Neural crest cell (in vitro differentiated cells): ENCODE data around the gene PRPS1L1. TPM values are rescaled to one million over a fixed set of nuclear protein-coding genes. Genes with fewer than 3 reads are reported as not detected.

Experiments used
- DNase-seq: peaks from one replicate; pipeline ENCODE4 v3.0.0; 2021; ENCODE audit warnings: low read depth, mixed read lengths, low spot score
- H3K27ac Mint-ChIP-seq: one replicate; pipeline ENCODE4 v1.8.0; 2021; ENCODE audit warnings: mild to moderate bottlenecking, mixed read lengths; ENCODE audit not compliant: unreplicated experiment
- H3K27me3 Mint-ChIP-seq: 2 replicates; pipeline ENCODE4 v1.8.0; 2021; ENCODE audit warnings: low read depth, mild to moderate bottlenecking, mixed read lengths
- H3K36me3 Mint-ChIP-seq: 2 replicates; pipeline ENCODE4 v1.8.0; 2021; ENCODE audit warnings: low read depth, mild to moderate bottlenecking, mixed read lengths
- H3K4me1 Mint-ChIP-seq: 2 replicates; pipeline ENCODE4 v1.8.0; 2021; ENCODE audit warnings: mixed read lengths
- H3K4me3 Mint-ChIP-seq: one replicate; pipeline ENCODE4 v1.8.0; 2021; ENCODE audit warnings: mild to moderate bottlenecking, mixed read lengths
- H3K9me3 Mint-ChIP-seq: 2 replicates; pipeline ENCODE4 v1.8.0; 2021; ENCODE audit warnings: mixed read lengths
- total RNA-seq: library from RNA; stranded (reverse); gene quantifications from 2 replicates; pipeline ENCODE4 v1.2.1, GENCODE V29; 2021
- TF ChIP-seq, protein P1 (sequence below): fragments of 200-600 bp; sonication (generic); conservative IDR thresholded peaks from 2 replicates; pipeline ENCODE4 v1.5.0; 2021; ENCODE audit warnings: antibody characterized with exemption, mild to moderate bottlenecking

The PRPS1L1 gene
- total RNA-seq, 1 donor from 2014 or later: not detected

DNA sequence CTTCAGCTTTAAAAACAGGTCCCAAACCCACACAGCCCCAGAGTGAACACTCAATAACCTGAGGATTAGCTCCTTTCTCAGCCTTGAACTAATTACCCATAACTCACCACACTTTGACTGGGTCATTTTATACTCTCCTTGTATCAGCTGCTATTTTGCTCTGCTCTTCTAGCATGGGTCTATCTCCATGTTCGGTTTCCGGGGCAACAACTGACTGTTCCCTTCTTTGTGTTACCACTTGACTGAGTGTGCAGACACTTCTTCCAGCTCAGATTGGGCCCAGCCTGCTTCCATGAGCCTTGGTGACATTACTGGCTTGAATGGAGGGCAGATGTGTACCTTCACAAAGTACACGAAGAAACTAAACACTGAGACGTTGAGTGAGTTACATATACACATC lies 31.5 kb upstream of the PRPS1L1 start:
- TF ChIP-seq, protein P1, sequence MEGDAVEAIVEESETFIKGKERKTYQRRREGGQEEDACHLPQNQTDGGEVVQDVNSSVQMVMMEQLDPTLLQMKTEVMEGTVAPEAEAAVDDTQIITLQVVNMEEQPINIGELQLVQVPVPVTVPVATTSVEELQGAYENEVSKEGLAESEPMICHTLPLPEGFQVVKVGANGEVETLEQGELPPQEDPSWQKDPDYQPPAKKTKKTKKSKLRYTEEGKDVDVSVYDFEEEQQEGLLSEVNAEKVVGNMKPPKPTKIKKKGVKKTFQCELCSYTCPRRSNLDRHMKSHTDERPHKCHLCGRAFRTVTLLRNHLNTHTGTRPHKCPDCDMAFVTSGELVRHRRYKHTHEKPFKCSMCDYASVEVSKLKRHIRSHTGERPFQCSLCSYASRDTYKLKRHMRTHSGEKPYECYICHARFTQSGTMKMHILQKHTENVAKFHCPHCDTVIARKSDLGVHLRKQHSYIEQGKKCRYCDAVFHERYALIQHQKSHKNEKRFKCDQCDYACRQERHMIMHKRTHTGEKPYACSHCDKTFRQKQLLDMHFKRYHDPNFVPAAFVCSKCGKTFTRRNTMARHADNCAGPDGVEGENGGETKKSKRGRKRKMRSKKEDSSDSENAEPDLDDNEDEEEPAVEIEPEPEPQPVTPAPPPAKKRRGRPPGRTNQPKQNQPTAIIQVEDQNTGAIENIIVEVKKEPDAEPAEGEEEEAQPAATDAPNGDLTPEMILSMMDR: no peak
- Mint-ChIP-seq H3K27ac (no peak overlapping the region), H3K4me1 (no peaks in the 10 kb centered on the region), H3K4me3 (no peak overlapping the region), H3K36me3 (no peaks in the 10 kb centered on the region), H3K9me3 (no peaks in the 10 kb centered on the region), H3K27me3 (no peaks in the 10 kb centered on the region)
- no peak for DNase-seq

DNA sequence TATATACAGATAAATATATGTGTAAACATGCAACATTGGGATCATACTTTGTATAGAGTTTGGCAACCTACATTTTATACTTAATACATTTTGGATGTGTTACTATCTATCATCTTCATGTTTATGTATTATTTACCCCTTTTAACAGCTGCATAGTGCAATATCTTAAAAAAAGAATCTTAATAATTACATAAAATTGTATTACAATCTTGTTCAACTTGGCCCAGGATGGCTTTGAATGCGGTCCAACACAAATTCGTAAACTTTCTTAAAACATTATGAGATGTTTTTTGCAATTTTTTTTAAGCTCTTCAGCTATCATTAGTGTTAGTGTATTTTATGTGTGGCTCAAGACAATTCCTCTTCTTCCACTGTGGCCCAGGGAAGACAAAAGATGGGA lies 26.3 kb upstream of the PRPS1L1 start:
- Mint-ChIP-seq H3K27me3 (no peaks in the 10 kb centered on the region), H3K27ac (no peak overlapping the region), H3K4me3 (no peak overlapping the region), H3K9me3 (no peaks in the 10 kb centered on the region), H3K4me1 (no peaks in the 10 kb centered on the region), H3K36me3 (no peaks in the 10 kb centered on the region)
- no peak for DNase-seq
- TF ChIP-seq, protein P1: no peak

DNA sequence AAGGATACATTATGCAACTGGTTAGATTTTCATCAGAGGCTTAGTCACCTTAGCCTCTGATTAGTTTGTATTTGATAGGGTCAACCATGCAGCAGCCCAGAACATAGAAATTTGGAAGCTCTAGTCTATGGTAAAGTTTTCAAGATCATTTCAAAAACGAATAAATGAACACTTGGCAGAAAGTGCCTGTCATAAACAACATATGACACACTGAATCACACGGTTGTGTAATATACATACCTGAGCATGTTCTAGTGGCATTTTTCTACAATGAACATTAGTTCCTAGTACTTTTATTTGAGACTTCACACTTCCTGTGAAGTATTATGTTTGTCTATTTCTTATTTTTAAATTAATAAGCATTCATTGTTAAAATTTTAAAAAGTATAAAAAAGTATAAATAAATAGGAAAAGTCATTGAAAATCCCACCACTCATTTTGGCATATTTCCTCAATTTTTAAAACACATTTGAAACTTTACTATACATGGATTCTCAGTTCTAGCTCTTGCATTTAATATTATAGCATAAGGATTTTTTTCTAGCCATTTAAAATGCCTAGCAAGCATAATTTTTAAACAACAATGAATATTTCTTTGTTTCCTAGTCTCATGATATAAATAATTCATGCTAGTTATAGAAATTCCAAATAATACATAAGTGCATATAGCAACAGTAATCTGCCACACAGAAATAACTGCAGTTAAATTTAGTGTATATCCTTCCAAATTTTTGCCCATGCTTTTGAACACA lies 25.7 kb upstream of the PRPS1L1 start:
- TF ChIP-seq, protein P1: no peak
- no peak overlapping the region for H3K27ac Mint-ChIP-seq
- no peaks in the 10 kb centered on the region for H3K4me1 Mint-ChIP-seq
- no peaks in the 10 kb centered on the region for H3K27me3 Mint-ChIP-seq
- H3K9me3 Mint-ChIP-seq: no peaks in the 10 kb centered on the region
- DNase-seq: no peak
- no peak overlapping the region for H3K4me3 Mint-ChIP-seq
- H3K36me3 Mint-ChIP-seq: no peaks in the 10 kb centered on the region

DNA sequence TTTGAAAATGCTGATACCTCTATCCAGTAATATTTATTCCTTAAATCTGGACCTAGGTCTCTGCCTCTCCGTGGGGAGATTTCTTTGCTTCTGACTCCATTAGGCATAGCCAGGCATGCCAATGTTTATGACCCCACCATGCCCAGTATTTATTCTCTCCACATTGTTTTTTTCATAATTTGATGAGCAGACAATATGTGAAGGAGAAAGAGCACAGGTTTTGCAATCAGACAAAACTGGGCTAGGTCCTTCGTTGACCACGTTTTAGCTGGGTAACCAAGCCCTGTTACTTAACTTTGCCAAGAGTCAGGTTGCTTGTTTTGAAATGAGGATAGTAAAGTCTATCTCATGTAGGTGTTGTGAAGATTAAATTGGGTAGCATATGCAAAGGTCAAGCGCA lies 21.6 kb upstream of the PRPS1L1 start:
- no peaks in the 10 kb centered on the region for H3K4me1 Mint-ChIP-seq
- H3K27me3 Mint-ChIP-seq: no peaks in the 10 kb centered on the region
- TF ChIP-seq, protein P1: no peak
- H3K4me3 Mint-ChIP-seq: no peak overlapping the region
- no peaks in the 10 kb centered on the region for H3K36me3 Mint-ChIP-seq
- no peak overlapping the region for H3K27ac Mint-ChIP-seq
- no peaks in the 10 kb centered on the region for H3K9me3 Mint-ChIP-seq
- no peak for DNase-seq

DNA sequence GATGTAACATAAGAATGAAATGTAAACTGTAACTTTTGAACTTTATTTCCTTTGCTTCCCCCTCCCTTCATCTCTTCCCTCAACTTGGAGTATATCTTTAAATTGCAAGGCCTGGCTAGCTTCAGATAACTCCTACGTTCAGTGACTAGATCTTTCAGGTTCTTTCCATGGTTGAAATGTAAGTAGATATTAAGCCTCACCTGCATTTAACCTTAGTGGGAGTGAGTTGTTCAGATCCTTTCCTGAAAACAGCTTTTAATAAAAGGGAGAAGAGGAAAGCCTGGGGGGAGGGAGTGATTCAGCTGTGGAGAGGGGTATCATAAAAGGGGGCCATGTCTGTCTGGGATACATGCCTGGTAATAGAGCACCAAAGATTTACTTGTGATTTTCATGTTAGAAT lies 19.0 kb upstream of the PRPS1L1 start:
- Mint-ChIP-seq H3K4me3 (no peak overlapping the region), H3K27ac (no peak overlapping the region), H3K9me3 (peaks cover 2% of the 10 kb centered on the region), H3K27me3 (no peaks in the 10 kb centered on the region), H3K36me3 (no peaks in the 10 kb centered on the region), H3K4me1 (no peaks in the 10 kb centered on the region)
- no peak for DNase-seq
- TF ChIP-seq, protein P1: no peak
